Astrocyte of the cerebellum (primary cell): ENCODE data around the gene RGL2.
A peak's percentile ranks its signal among the peaks of the same experiment; 100 is the strongest.

Source experiments
- DNase-seq: peaks from one replicate; pipeline ENCODE4 v3.0.0-alpha.2; 2011; ENCODE audit warnings: low read depth
- H3K4me3 ChIP-seq: 2 replicates; pipeline ENCODE4 v1.5.1; 2011; ENCODE audit warnings: mild to moderate bottlenecking, low read depth, low read length, moderate library complexity
- CTCF ChIP-seq: IDR thresholded peaks from 2 replicates; pipeline ENCODE4 v1.5.1; 2012; ENCODE audit warnings: low read length, low read depth, moderate library complexity, mild to moderate bottlenecking; ENCODE audit errors: missing control alignments
- in situ Hi-C: cut with HindIII; loops from 2 replicates; pipeline ENCODE4 v1.10.0; 2017; ENCODE audit warnings: low sequenced_read_pairs

RGL2 gene

GRCh38 chr6:33249732-33250630, 48.8 kb downstream of the RGL2 start:
- H3K4me3 ChIP-seq, result peak overlapping the region; percentile 45
- in situ Hi-C loops, result no loop called here
- peak; percentile 41 for DNase-seq
- no peak for TF ChIP-seq CTCF

- TF ChIP-seq CTCF, result no peak
- peak overlapping the region; percentile 45 for H3K4me3 ChIP-seq
- peak; percentile 98 for DNase-seq
- in situ Hi-C loops, result no loop called here
Measured at GRCh38 chr6:33248932-33249731, 49.6 kb downstream of the RGL2 start.

- no peak for TF ChIP-seq CTCF
- peak overlapping the region; percentile 45 for H3K4me3 ChIP-seq
- in situ Hi-C loops, result no loop called here
- DNase-seq, result peak; percentile 13
Measured at GRCh38 chr6:33248643-33248931, 50.2 kb downstream of the RGL2 start.

- peak overlapping the region; percentile 45 for H3K4me3 ChIP-seq
- in situ Hi-C loops, result no loop called here
- peak; percentile 64 for DNase-seq
- TF ChIP-seq CTCF, result peak; percentile 86
Measured at GRCh38 chr6:33247977-33248642, 50.6 kb downstream of the RGL2 start.

GRCh38 chr6:33243476-33243875, 55.3 kb downstream of the RGL2 start:
- no peak for DNase-seq
- H3K4me3 ChIP-seq, result no peak overlapping the region
- in situ Hi-C loops, result no loop called here
- TF ChIP-seq CTCF, result no peak

GRCh38 chr6:33241968-33242367, 56.8 kb downstream of the RGL2 start:
- in situ Hi-C loops, result no loop called here
- TF ChIP-seq CTCF, result no peak
- DNase-seq, result no peak
- H3K4me3 ChIP-seq, result no peak overlapping the region
